Esophagus squamous epithelium (tissue), 5 donors: ENCODE results near the gene USH1G. TPM values are rescaled to one million over a fixed set of nuclear protein-coding genes. Genes with fewer than 3 reads are reported as not detected.

Source experiments
- DNase-seq: peaks from one replicate; lab custom pipeline; 2025; lab: John Stamatoyannopoulos, UW
- H3K27ac ChIP-seq, 4 donors: fragments of 200-600 bp; sonication (generic); one replicate each; pipeline ENCODE4 v1.5.1; 2016 to 2019; ENCODE audit warnings: mild to moderate bottlenecking in 1 of 4
- H3K27me3 ChIP-seq, 4 donors: fragments of 200-600 bp; sonication (generic); 1 replicate in 3 of 4; 2 replicates in 1 of 4; pipeline versions ENCODE4 v1.5.1 to v1.6.0; 2017 to 2021; ENCODE audit warnings: antibody characterized with exemption in 1 of 4
- H3K36me3 ChIP-seq, 3 donors: fragments of 200-600 bp; sonication (generic); one replicate each; pipeline ENCODE4 v1.5.1; 2016 to 2019
- H3K4me1 ChIP-seq, 3 donors: fragments of 200-600 bp; sonication (generic); one replicate each; pipeline ENCODE4 v1.5.1; 2017 to 2019
- H3K4me3 ChIP-seq, 4 donors: fragments of 200-600 bp; sonication (generic); 1 replicate in 3 of 4; 2 replicates in 1 of 4; pipeline ENCODE4 v1.5.1; 2016 to 2019; ENCODE audit warnings: mild to moderate bottlenecking in 2 of 4, moderate library complexity in 1 of 4
- H3K9me3 ChIP-seq, 3 donors: fragments of 200-600 bp; sonication (generic); one replicate each; pipeline ENCODE4 v1.5.1; 2016 to 2019
- CTCF ChIP-seq, 6 experiments: fragments of 450-650 bp in 4 of 6; fragments of 200-600 bp in 2 of 6; sonication (generic) in 2 of 6; IDR thresholded peaks; one replicate each; pipeline ENCODE4 v1.5.1; 2016 to 2019; ENCODE audit warnings: antibody characterized with exemption in 6 of 6, mild to moderate bottlenecking in 4 of 6, moderate library complexity in 4 of 6
- POLR2A ChIP-seq, 4 donors: fragments of 450-650 bp; IDR thresholded peaks; one replicate each; pipeline ENCODE4 v1.6.1; 2017; ENCODE audit warnings: antibody characterized with exemption in 4 of 4, mild to moderate bottlenecking in 4 of 4, moderate library complexity in 3 of 4
- WGBS, 2 donors: methylation state at CpG; one replicate each; pipeline ENCODE4 v1.1.5; 2018; 5-methylcytosine and 5-hydroxymethylcytosine counted together
- intact Hi-C: fragments of 100-400 bp; cut with DNase I; formaldehyde crosslinking; loops from one replicate; pipeline ENCODE4 v1.15.0; 2022
- total RNA-seq, 4 donors: library from RNA; depleted of rRNA; stranded (reverse); fragments of >200 nt; gene quantifications; one replicate each; pipeline ENCODE4 v1.1.0, GENCODE V29; 2016
- donor health status: DM: yes; HTN: yes; CAD: no.

USH1G gene
- total RNA-seq, 4 donors from 2014 or later: 2.9 to 12.1 (median 6.7) TPM

GRCh38 chr17:74920306-74920620 lies 2.8 kb downstream of the USH1G start:
- Histone ChIP-seq H3K27ac (no peak overlapping the region), H3K4me1 (peaks cover 32 to 50% (median 38%) of the 10 kb centered on the region in 3 donors), H3K27me3 (peaks cover 0 to 82% (median 19%) of the 10 kb centered on the region in 4 donors), H3K36me3 (no peaks in the 10 kb centered on the region), H3K4me3 (no peak overlapping the region), H3K9me3 (no peaks in the 10 kb centered on the region)
- intact Hi-C loops: loop anchor here (5.0 kb wide), 1 partner anchor 37 kb away; no protein-coding TSS in a partner anchor
- TF ChIP-seq POLR2A (IDR thresholded peaks at IDR 0.05) (no peak), CTCF (IDR thresholded peaks at IDR 0.05) (no peak)
- WGBS, 2 donors: 95% methylated on average over 4 of the region's 27 CpGs; no CpG with 5 or more reads in 1 of the 2 donors
- DNase-seq: no peak

GRCh38 chr17:74919440-74920305 lies 3.4 kb downstream of the USH1G start:
- no peaks in the 10 kb centered on the region for H3K36me3 ChIP-seq
- WGBS, 2 donors: 81% methylated on average over 38 of the region's 67 CpGs; no CpG with 5 or more reads in 1 of the 2 donors
- no peak overlapping the region for H3K27ac ChIP-seq
- no peaks in the 10 kb centered on the region for H3K9me3 ChIP-seq
- H3K27me3 ChIP-seq: peaks cover 0 to 76% (median 16%) of the 10 kb centered on the region in 4 donors
- H3K4me1 ChIP-seq: peaks cover 31 to 47% (median 38%) of the 10 kb centered on the region in 3 donors
- no peak for DNase-seq
- no peak for TF ChIP-seq CTCF (IDR thresholded peaks at IDR 0.05)
- no peak for TF ChIP-seq POLR2A (IDR thresholded peaks at IDR 0.05)
- intact Hi-C loops: loop anchor here (5.0 kb wide), 1 partner anchor 38 kb away; no protein-coding TSS in a partner anchor
- H3K4me3 ChIP-seq: no peak overlapping the region

GRCh38 chr17:74918906-74919305 lies 4.1 kb downstream of the USH1G start:
- no peak for DNase-seq
- H3K36me3 ChIP-seq: no peaks in the 10 kb centered on the region
- intact Hi-C loops: no loop called here
- H3K27ac ChIP-seq: no peak overlapping the region
- peaks cover 0 to 69% (median 9%) of the 10 kb centered on the region in 4 donors for H3K27me3 ChIP-seq
- no peak overlapping the region for H3K4me3 ChIP-seq
- H3K4me1 ChIP-seq: peaks cover 23 to 40% (median 32%) of the 10 kb centered on the region in 3 donors
- WGBS, 2 donors: 88 to 93% methylated on average over 4 to 5 of the region's 5 CpGs
- H3K9me3 ChIP-seq: no peaks in the 10 kb centered on the region
- TF ChIP-seq POLR2A (IDR thresholded peaks at IDR 0.05): no peak

- no peak for TF ChIP-seq POLR2A (IDR thresholded peaks at IDR 0.05)
- TF ChIP-seq CTCF (IDR thresholded peaks at IDR 0.05): no peak
Observed at GRCh38 chr17:74917430-74917829, 5.6 kb downstream of the USH1G start.

GRCh38 chr17:74916851-74917199 lies 6.2 kb downstream of the USH1G start:
- intact Hi-C loops: no loop called here
- Histone ChIP-seq H3K9me3 (no peaks in the 10 kb centered on the region), H3K27me3 (peaks cover 0 to 48% (median 0%) of the 10 kb centered on the region in 4 donors), H3K27ac (no peak overlapping the region), H3K4me3 (no peak overlapping the region), H3K36me3 (no peaks in the 10 kb centered on the region), H3K4me1 (peaks cover 6 to 19% (median 12%) of the 10 kb centered on the region in 3 donors)
- WGBS, 2 donors: 92 to 96% methylated on average over 4 to 11 of the region's 11 CpGs
- no peak for DNase-seq
- TF ChIP-seq CTCF (IDR thresholded peaks at IDR 0.05): no peak
- no peak for TF ChIP-seq POLR2A (IDR thresholded peaks at IDR 0.05)

More at GRCh38 chr17:74917430-74917829, 5.6 kb downstream of the USH1G start:
- H3K27ac ChIP-seq: no peak overlapping the region
- no peak overlapping the region for H3K4me3 ChIP-seq
- H3K27me3 ChIP-seq: peaks cover 0 to 54% (median 1%) of the 10 kb centered on the region in 4 donors
- 52 to 68% methylated on average over 5 to 9 of the region's 10 CpGs for WGBS, 2 donors
- no peaks in the 10 kb centered on the region for H3K9me3 ChIP-seq
- peaks cover 8 to 25% (median 17%) of the 10 kb centered on the region in 3 donors for H3K4me1 ChIP-seq
- DNase-seq: no peak
- intact Hi-C loops: no loop called here
- no peaks in the 10 kb centered on the region for H3K36me3 ChIP-seq
